Neutrophil (primary cell): Measurements from ENCODE around the gene SSNA1.

Source experiments
- H3K27ac ChIP-seq: fragments of 200-600 bp; sonication (generic); 2 replicates; pipeline ENCODE4 v1.5.1; 2016; ENCODE audit warnings: mild to moderate bottlenecking, moderate library complexity
- H3K27me3 ChIP-seq: fragments of 200-600 bp; sonication (generic); 2 replicates; pipeline ENCODE4 v1.6.0; 2016; ENCODE audit warnings: mild to moderate bottlenecking
- H3K36me3 ChIP-seq: fragments of 200-600 bp; sonication (generic); 2 replicates; pipeline ENCODE4 v1.5.1; 2017
- H3K4me1 ChIP-seq, 2 experiments: fragments of 200-600 bp in 1 of 2; sonication (generic) in 1 of 2; 1 replicate in 1 of 2; 2 replicates in 1 of 2; pipeline versions ENCODE4 v1.5.1 to v1.6.1; 2013 to 2016; ENCODE audit warnings: low read depth in 1 of 2, low read length in 1 of 2, mild to moderate bottlenecking in 1 of 2, moderate library complexity in 1 of 2; ENCODE audit not compliant: control insufficient read depth in 1 of 2, insufficient read depth in 1 of 2
- H3K4me3 ChIP-seq, 2 experiments: fragments of 200-600 bp in 1 of 2; sonication (generic) in 1 of 2; 1 replicate in 1 of 2; 2 replicates in 1 of 2; pipeline ENCODE4 v1.5.1; 2013 to 2016; ENCODE audit warnings: low read depth in 1 of 2, low read length in 1 of 2, mild to moderate bottlenecking in 1 of 2, moderate library complexity in 1 of 2
- H3K9me3 ChIP-seq: fragments of 200-600 bp; sonication (generic); 2 replicates; pipeline ENCODE4 v1.5.1; 2016
- TF ChIP-seq, protein P1 (sequence below): fragments of 200-600 bp; sonication (generic); IDR thresholded peaks from 2 replicates; pipeline ENCODE4 v1.5.1; 2016; ENCODE audit warnings: antibody characterized with exemption

Gene SSNA1

DNA sequence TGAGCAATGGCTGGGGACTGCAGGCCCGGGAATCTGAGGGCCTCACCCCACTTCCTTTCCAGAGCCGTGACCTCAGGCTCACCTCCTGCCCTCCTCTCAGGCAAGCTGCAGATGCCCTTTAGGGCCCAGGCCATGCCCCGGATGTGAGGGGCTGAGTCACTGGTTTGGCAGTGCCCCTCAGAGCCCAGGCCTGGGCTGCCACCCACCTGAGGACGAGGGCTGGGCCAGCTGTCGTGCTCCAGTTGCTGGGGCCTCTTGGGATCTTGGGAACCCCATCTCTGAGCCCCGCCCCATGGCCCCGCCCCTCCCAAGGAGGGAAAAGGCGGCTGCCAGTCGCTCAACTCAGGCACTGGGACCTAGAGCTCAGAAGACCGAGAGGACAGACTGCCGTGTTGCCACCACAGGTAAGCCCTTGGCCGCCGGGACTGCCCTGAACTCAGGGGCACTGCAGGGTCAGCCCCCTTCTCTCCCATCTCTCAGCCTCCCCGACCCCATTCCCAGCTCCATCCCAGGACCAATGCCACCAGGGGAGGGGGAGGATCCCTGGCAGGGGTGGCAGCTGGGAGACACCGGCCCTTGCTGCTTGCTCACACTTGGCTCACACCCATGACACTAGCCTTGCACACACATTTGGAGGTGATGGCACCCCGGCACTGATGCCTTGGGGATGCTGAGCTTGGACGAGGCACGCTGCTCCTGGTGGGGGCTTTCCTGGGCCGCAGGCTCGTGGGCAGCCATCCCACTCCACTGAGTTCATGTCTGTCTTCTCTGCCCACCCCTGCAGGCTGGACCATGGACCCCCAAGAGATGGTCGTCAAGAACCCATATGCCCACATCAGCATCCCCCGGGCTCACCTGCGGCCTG lies 36.6 kb downstream of the SSNA1 start, which contains the start of gene CYSRT1:
Gene CYSRT1 (plus strand): TSS at position 345 of the 865 bp plus-strand sequence. CDS start 448 bp downstream, at position 793.
- H3K27me3 ChIP-seq, result peaks cover 88% of the 10 kb centered on the region
- TF ChIP-seq, protein P1, sequence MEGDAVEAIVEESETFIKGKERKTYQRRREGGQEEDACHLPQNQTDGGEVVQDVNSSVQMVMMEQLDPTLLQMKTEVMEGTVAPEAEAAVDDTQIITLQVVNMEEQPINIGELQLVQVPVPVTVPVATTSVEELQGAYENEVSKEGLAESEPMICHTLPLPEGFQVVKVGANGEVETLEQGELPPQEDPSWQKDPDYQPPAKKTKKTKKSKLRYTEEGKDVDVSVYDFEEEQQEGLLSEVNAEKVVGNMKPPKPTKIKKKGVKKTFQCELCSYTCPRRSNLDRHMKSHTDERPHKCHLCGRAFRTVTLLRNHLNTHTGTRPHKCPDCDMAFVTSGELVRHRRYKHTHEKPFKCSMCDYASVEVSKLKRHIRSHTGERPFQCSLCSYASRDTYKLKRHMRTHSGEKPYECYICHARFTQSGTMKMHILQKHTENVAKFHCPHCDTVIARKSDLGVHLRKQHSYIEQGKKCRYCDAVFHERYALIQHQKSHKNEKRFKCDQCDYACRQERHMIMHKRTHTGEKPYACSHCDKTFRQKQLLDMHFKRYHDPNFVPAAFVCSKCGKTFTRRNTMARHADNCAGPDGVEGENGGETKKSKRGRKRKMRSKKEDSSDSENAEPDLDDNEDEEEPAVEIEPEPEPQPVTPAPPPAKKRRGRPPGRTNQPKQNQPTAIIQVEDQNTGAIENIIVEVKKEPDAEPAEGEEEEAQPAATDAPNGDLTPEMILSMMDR, result no peak
- peak within 1 kb of the TSS; percentile 87 for H3K27ac ChIP-seq
- H3K9me3 ChIP-seq, result no peaks in the 10 kb centered on the region
- H3K36me3 ChIP-seq, result no peaks in the 10 kb centered on the region
- H3K4me1 ChIP-seq, result peaks cover 15 to 30% of the 10 kb centered on the region in 2 experiments
- peak within 1 kb of the TSS; percentile 84 to 94 for H3K4me3 ChIP-seq

GRCh38 chr9:137225699-137226331 lies 37.3 kb downstream of the SSNA1 start:
- TF ChIP-seq, protein P1, result no peak
- Histone ChIP-seq H3K36me3 (no peaks in the 10 kb centered on the region), H3K4me1 (peaks cover 15 to 30% of the 10 kb centered on the region in 2 experiments), H3K27ac (no peak overlapping the region), H3K4me3 (no peak overlapping the region), H3K27me3 (peaks cover 86% of the 10 kb centered on the region), H3K9me3 (no peaks in the 10 kb centered on the region)

- Histone ChIP-seq H3K27ac (no peak overlapping the region), H3K36me3 (no peaks in the 10 kb centered on the region), H3K9me3 (no peaks in the 10 kb centered on the region), H3K4me1 (peaks cover 15 to 28% of the 10 kb centered on the region in 2 experiments), H3K27me3 (peaks cover 79% of the 10 kb centered on the region), H3K4me3 (no peak overlapping the region)
- TF ChIP-seq, protein P1, result no peak
Observed at GRCh38 chr9:137226338-137227053, 38.0 kb downstream of the SSNA1 start.

DNA sequence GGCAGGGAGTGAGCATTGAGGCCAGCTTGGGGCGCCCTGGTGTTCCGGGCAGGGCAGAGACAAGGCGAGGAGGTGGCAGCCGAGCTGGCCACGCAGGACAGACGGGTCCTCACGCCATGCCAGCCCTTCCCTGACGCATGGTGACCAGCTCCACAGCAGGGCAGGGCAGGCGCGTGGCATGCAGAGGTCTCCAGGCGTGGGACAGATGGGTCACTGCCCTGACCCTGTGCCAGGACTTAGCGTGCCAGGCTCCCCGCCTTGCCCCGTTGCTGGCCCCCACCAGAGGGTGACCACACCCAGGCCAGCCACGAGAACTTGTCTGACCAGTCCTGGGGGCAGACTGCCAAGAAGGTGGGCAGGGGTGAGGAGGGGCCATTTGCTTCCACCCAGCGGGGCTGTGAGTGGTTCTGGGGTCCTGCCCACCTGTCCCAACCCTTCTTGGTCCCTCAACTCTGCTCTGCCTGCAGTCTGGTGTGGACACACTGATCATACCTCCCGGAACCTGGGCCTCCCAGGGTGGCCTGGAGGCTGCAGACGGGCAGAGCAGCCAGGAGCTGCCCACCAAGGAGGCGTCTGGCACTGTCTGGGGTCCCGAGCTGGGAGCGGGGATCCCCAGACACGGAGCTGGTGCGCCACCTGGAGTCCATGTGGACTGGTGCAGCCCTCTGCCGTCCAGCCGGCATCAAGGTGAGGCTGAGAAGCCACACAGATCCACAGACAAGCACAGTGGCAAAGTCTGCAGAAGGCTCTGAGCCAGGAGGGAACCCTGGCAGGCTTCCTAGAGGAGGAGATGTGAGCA lies 38.8 kb downstream of the SSNA1 start, which contains the start of gene RNF224:
Gene RNF224 (plus strand): TSS at position 449 of the 799 bp plus-strand sequence. CDS start 834 bp downstream, outside the sequence.
- H3K27ac ChIP-seq, result no peak within 1 kb of the TSS
- TF ChIP-seq, protein P1, result peak; percentile 82
- no peak within 1 kb of the TSS for H3K4me3 ChIP-seq
- H3K4me1 ChIP-seq, result peaks cover 15 to 23% of the 10 kb centered on the region in 2 experiments
- H3K36me3 ChIP-seq, result no peaks in the 10 kb centered on the region
- H3K27me3 ChIP-seq, result peaks cover 73% of the 10 kb centered on the region
- H3K9me3 ChIP-seq, result no peaks in the 10 kb centered on the region
